RPMI7951 (cell line): ENCODE results near the gene GALNTL6. TPM values are rescaled to one million over a fixed set of nuclear protein-coding genes. Genes with fewer than 3 reads are reported as not detected.
"Not testable (repeated sequence)": the region's sequence is repeated elsewhere in the genome, so short reads cannot be mapped to it uniquely, and the experiment has no call there.

ENCODE experiments used
- DNase-seq: peaks from one replicate; pipeline ENCODE4 v3.0.0-alpha.2; 2012; ENCODE audit warnings: low read depth
- total RNA-seq: library from RNA; depleted of rRNA; stranded (reverse); fragments of >200 nt; shearing (Covaris generic); gene quantifications from 2 replicates; pipeline ENCODE4 v1.2.3, GENCODE V29; 2014

The GALNTL6 gene
- total RNA-seq, 1 experiment from 2014 or later: not detected

DNA sequence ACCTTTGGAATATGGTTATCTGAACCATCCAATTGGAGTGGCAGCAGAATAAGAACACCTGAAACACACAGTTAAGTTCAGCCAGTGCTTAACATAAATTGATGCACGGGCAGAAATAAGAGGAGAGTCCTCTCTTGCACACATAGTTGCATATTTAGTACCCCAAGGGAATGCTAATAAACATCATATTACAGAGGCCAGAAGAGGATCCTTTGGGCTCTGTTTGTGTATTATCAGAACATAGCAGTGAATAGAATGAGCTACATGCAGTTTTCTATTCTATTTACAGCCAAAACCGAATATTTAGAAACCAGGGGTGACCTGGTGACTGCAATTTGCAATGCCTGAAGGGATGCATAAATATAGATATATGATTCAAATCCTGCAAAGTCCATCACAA, 1054.6 kb downstream of the GALNTL6 start:
- no peak for DNase-seq

- DNase-seq: no peak
Observed at GRCh38 chr4:172868271-172868670, 1055.1 kb downstream of the GALNTL6 start.

GRCh38 chr4:172869621-172870268, 1056.5 kb downstream of the GALNTL6 start:
- no peak for DNase-seq

DNA sequence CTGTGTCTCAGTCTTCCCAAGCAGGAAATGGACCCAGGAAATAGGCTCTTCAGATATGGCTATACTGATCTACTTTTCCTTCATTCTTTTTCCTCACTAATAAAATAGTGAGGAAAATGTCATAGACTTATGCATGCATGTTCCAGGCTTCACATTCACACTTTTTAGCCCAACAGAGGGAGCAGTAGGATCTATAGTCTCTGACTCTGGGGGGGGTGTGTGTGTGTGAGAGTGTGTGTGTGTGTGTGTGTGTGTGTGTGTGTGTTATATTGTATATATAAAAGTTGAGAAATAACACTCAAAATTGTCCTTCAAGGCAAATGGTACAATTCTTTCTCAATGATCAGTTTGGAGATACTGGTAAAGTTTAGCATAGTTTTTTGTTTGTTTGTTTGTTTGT, 1058.2 kb downstream of the GALNTL6 start:
- no peak for DNase-seq

GRCh38 chr4:172874944-172875343, 1061.7 kb downstream of the GALNTL6 start:
- DNase-seq: no peak

DNA sequence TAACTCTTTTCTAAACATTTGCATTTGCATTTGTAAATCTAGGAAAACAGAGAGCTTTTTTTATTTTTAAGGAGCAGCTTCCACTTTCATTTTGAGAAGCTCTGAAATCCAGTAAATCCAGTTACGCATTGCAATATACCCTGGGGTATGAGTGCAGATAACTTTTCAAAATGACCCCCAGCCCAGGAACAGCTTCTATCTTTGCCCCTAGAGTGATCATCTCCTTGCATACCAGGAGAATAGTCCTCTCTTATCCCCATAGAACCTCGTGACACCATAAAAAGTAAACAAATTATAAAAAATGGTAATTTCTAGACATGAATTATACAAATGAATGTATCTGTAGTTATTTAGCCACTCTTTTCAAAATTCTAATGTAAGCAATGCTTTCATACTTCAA, 1063.2 kb downstream of the GALNTL6 start:
- DNase-seq: no peak

GRCh38 chr4:172881645-172882044, 1068.4 kb downstream of the GALNTL6 start:
- DNase-seq: no peak

- DNase-seq: not testable (repeated sequence)
Observed at GRCh38 chr4:172887358-172887757, 1074.2 kb downstream of the GALNTL6 start.

GRCh38 chr4:172887959-172888358, 1074.8 kb downstream of the GALNTL6 start:
- no peak for DNase-seq

DNA sequence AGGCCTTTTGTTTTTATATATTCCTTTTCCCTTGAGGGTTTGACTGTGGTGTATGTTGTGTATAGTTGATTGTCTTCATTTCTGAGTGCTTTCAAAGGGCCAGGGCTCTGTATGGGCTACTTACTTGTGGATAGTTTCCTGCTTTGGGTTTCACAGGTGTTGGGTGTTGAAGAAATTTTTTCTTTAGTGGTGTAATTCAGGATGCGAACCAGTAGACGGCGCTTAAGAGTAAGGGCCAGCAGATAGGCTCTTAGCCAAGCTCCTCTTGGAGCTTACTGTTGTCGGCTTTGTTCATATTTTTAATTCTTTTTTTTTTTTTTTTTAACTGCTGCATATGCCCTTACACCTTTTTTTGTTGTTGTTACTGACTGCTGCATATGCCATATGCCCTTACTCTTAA, 1079.1 kb downstream of the GALNTL6 start:
- DNase-seq: no peak

GRCh38 chr4:172895699-172896098, 1082.5 kb downstream of the GALNTL6 start:
- no peak for DNase-seq

GRCh38 chr4:172897046-172897445, 1083.8 kb downstream of the GALNTL6 start:
- DNase-seq: no peak

GRCh38 chr4:172898715-172899114, 1085.5 kb downstream of the GALNTL6 start:
- DNase-seq: no peak

DNA sequence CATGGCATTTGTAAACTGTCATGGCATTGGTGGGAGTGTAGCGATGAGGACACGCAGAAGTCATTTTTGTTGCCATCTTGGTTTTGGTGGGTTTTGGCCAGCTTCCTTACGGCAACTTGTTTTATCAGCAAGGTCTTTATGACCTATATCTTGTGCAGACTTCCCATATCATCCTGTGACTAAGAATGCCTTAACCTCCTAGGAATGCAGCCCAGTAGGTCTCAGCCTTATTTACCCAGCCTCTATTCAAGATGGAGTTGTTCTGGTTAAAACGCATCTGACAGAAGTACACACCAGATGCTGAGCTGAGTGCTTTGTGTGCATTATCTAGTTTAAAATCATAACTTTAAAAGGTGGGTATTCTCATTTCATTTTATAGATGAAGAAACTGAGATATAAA, 1086.7 kb downstream of the GALNTL6 start:
- DNase-seq: no peak

DNA sequence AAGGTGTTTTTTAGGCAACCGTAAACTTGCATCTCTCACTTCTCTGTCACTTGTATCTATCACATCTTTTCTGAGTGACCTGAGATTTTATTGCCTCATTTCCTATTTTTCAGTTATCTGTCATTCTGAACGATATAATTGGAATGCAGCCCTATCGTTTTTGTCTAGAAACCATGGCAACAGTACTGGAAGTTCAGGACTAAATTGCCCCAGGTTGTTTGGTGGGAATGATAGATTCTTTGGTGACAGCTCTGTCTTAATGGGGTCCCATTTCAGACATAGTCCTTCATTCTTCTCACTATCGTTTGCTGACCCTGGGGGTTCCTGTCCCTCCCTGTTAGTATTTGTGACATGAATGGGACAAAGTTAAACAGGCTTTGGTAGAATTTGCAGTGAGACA, 1087.7 kb downstream of the GALNTL6 start:
- no peak for DNase-seq

DNA sequence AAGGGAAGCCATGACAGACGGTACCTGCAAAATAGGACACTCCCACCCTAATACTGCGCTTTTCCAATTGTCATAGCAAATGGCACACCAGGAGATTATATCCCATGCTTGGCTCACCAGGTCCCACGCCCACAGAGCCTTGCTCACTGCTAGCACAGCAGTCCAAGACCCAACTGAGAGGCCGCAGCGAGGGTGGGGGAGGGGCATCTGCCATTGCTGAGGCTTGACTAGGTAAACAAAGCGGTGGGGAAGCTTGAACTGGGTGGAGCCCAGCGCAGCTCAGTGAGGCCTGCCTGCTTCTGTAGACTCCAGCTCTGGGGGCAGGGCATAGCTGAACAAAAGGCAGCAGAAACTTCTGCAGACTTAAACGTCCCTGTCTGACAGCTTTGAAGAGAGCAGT, 1099.3 kb downstream of the GALNTL6 start:
- DNase-seq: not testable (repeated sequence)

GRCh38 chr4:172917403-172917802, 1104.2 kb downstream of the GALNTL6 start:
- not testable (repeated sequence) for DNase-seq

DNA sequence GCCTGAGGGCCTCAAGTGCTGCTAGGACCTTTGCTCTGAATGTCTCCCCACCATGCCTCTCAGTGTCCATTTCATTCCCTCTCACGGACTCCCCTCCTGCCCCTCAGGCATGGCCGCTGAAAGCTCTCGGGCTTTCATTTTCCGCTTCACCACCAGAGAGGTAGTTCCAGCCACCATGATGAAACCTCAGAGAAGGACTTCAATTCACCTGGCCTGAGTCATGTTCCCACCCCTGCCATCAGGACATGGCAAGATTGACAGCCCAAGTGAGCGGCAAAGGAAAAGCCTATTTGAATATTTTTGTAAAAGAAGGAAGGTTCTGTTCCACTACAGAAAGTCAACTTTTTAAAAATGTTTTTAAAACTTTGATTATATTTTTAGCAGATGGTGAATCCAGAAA, 1106.1 kb downstream of the GALNTL6 start:
- DNase-seq: no peak

GRCh38 chr4:172927096-172927814, 1114.1 kb downstream of the GALNTL6 start:
- DNase-seq: no peak

DNA sequence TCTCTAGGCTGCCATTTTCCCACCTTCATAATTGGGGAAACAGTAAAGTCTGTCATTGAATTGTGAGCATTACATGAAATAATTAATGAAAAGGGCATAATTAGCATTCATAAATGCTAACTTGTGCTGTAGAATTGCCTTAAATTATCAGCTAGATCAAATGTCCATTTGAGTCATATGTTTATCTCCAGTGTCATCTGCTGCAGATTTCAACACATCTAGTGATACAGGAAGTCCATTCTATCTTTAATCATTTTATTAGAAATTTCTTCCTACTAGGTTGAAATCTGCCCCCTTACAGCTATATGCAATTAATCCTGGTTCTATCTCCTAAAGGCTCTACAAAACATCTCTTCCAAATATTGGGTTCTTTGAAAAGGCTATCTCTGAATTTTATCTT, 1115.1 kb downstream of the GALNTL6 start:
- DNase-seq: no peak

DNA sequence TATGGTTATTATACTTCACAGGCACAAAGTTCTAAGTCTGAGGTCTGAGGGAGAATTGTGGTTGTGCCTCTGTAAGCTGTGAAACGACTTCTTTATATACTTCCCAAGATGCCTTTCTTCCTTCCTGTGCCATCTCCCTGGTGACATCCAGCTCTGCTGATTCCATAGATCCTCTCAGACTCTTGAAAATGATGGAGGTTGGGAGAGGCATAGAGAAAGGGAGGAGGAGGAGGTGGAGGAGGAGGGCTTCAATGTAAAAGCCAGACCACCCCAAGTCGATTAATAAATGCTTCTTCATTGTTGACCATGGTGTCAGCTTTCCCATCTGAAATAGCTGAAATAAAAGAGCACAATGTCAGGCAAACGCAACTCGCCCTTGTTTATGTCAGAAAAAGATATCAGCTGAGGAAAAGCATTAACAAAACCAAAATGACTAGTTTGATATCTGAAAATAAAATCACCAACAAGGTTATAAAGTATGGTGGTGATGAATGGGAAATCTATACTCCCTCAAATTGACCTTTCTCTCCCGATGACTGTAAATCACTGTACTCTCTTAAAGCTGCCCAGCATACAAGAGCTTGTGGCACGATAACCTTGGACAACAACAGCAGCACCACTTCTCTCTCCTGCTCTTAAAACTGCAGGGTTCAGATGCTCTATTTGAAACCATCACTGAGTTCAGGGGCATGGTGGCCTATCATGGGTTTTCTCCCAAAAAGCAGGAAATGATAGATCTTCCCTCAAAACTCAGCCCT, 1125.0 kb downstream of the GALNTL6 start:
- DNase-seq: no peak

DNA sequence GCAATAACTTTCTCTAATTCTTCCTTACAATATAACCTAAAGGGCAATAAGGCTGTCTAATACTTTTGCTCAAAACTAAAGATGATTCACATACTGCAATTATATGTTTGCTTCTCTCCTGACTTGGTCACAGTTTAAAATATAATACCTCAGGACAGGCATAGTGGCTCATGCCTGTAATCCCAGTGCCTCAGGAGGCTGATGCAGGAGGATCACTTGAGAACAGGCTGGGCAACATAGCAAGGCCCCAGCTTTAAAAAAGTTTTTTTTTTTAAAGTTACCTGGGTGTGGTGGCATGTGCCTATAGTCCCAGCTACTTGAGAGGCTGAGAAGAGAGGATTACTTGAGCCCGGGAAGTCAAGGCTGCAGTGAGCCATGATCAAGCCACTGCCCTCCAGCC, 1125.7 kb downstream of the GALNTL6 start:
- no peak for DNase-seq

DNA sequence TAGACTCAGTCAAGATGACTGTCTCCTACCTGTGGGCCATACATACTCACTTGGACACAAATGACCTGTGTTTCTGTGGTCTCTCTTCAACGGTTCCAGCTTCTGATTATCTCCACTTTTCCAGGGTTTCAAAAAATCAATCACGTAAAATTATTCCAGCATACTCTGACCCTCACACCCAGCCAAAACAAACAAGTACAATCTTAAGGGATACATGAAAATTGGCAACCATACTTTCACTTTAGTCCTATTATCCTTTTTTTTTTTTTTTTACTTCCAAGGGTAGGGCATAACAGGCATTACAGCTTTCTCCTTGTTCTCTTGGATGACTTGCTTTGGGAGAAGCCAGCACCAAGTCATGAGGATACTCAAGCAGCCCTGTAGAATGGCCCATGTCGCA, 1129.6 kb downstream of the GALNTL6 start:
- no peak for DNase-seq
